Measurements from ENCODE around the gene CEP250.

CEP250 gene

GRCh38 chr20:35474303-35474871 lies 19.0 kb downstream of the CEP250 start:
- Histone ChIP-seq H3K4me1 (no peaks in the 10 kb centered on the region), H3K27me3 (no peaks in the 10 kb centered on the region), H3K4me3 (no peak overlapping the region), H3K27ac (no peak overlapping the region), H3K36me3 (peaks cover 75 to 99% (median 82%) of the 10 kb centered on the region in 3 donors), H3K9me3 (no peaks in the 10 kb centered on the region)
- DNase-seq: no peak
- intact Hi-C loops (cut with DNase I; ENCODE audit: low total_unique reads): no loop called here
- TF ChIP-seq, protein P1, sequence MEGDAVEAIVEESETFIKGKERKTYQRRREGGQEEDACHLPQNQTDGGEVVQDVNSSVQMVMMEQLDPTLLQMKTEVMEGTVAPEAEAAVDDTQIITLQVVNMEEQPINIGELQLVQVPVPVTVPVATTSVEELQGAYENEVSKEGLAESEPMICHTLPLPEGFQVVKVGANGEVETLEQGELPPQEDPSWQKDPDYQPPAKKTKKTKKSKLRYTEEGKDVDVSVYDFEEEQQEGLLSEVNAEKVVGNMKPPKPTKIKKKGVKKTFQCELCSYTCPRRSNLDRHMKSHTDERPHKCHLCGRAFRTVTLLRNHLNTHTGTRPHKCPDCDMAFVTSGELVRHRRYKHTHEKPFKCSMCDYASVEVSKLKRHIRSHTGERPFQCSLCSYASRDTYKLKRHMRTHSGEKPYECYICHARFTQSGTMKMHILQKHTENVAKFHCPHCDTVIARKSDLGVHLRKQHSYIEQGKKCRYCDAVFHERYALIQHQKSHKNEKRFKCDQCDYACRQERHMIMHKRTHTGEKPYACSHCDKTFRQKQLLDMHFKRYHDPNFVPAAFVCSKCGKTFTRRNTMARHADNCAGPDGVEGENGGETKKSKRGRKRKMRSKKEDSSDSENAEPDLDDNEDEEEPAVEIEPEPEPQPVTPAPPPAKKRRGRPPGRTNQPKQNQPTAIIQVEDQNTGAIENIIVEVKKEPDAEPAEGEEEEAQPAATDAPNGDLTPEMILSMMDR (IDR thresholded peaks at IDR 0.05): no peak

DNA sequence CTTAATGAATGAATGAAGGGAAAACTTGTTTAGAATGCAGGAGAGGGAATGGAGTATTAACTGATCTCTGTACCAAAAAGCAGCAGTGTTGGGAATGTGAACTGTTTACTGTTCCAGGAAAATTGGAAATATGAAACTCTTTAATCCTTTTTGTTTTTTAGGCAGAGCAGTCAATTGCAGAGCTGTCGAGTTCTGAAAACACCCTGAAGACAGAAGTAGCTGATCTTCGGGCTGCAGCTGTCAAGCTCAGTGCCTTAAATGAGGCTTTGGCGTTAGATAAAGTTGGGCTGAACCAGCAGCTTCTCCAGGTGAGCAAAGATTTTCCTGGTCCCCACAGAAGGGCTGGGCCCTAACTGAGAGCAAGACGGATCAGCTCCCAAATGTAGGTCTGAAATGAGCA lies 20.9 kb downstream of the CEP250 start:
- intact Hi-C loops (cut with DNase I; ENCODE audit: low total_unique reads): no loop called here
- no peak overlapping the region for H3K4me3 ChIP-seq
- DNase-seq: no peak
- H3K36me3 ChIP-seq: peaks cover 65 to 98% (median 85%) of the 10 kb centered on the region in 3 donors
- no peaks in the 10 kb centered on the region for H3K9me3 ChIP-seq
- TF ChIP-seq, protein P1 (IDR thresholded peaks at IDR 0.05): no peak
- H3K27ac ChIP-seq: no peak overlapping the region
- H3K27me3 ChIP-seq: no peaks in the 10 kb centered on the region
- no peaks in the 10 kb centered on the region for H3K4me1 ChIP-seq

DNA sequence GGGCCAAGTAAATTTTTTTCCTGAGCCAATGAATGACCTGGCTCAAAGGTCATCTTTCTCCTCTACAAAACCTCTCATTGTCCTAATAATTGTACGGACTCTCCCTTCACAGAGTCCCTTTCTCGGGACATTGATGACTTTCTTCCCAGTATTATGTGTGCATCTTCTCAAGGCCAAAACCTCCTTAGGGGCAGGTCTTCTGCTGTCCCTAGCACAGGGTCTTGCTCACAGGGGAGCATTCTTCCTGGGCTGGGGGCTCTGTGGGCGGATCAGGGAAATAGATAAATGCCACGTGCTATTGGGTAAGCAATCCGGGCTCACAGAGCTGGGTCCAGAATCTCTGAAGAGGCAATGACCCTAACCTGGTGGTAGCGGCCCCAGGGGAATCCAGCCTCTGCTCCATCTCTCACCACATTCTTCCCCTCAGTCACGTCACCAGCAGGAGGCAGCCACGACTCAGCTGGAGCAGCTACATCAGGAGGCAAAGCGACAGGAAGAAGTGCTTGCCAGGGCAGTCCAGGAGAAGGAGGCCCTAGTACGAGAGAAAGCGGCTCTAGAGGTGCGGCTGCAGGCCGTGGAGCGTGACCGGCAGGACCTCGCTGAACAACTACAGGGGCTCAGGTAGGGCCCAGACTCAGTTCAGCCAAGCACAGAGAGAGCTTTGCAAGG lies 23.5 kb downstream of the CEP250 start:
- intact Hi-C loops (cut with DNase I; ENCODE audit: low total_unique reads): no loop called here
- Histone ChIP-seq H3K27me3 (no peaks in the 10 kb centered on the region), H3K4me1 (no peaks in the 10 kb centered on the region), H3K9me3 (no peaks in the 10 kb centered on the region), H3K27ac (no peak overlapping the region), H3K36me3 (peaks cover 64 to 97% (median 70%) of the 10 kb centered on the region in 3 donors), H3K4me3 (no peak overlapping the region)
- DNase-seq: no peak
- TF ChIP-seq, protein P1 (IDR thresholded peaks at IDR 0.05): no peak

DNA sequence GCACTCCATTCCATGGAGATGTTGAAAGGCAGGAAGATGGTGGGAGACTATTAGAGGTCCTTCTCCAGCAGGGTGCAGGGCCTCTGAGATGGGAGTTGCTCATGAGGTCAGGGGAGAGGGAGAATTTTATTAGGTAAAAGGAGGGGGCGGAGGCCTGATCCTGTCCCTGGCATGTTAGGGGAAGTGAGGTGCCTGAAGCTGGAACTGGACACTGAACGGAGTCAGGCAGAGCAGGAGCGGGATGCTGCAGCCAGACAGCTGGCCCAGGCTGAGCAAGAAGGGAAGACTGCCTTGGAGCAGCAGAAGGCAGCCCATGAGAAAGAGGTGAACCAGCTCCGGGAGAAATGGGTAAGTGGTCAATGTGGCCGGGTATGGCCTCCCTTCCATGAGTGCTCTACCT lies 24.4 kb downstream of the CEP250 start:
- TF ChIP-seq, protein P1 (IDR thresholded peaks at IDR 0.05): no peak
- Histone ChIP-seq H3K36me3 (peaks cover 65 to 97% (median 71%) of the 10 kb centered on the region in 3 donors), H3K4me3 (no peak overlapping the region), H3K9me3 (no peaks in the 10 kb centered on the region), H3K27me3 (no peaks in the 10 kb centered on the region), H3K27ac (no peak overlapping the region), H3K4me1 (no peaks in the 10 kb centered on the region)
- DNase-seq: no peak
- intact Hi-C loops (cut with DNase I; ENCODE audit: low total_unique reads): no loop called here

- Histone ChIP-seq H3K27me3 (no peaks in the 10 kb centered on the region), H3K9me3 (no peaks in the 10 kb centered on the region), H3K36me3 (peaks cover 54 to 90% (median 62%) of the 10 kb centered on the region in 3 donors), H3K27ac (no peak overlapping the region), H3K4me3 (no peak overlapping the region), H3K4me1 (no peaks in the 10 kb centered on the region)
- no peak for DNase-seq
- TF ChIP-seq, protein P1 (IDR thresholded peaks at IDR 0.05): no peak
- intact Hi-C loops (cut with DNase I; ENCODE audit: low total_unique reads): no loop called here
Observed at GRCh38 chr20:35487479-35487878, 32.1 kb downstream of the CEP250 start.
